MM.1S (cell line): Measurements from ENCODE around the gene CNTLN.

Experiments used
- EZH2 ChIP-seq: fragments of 300-600 bp; sonication (generic); optimal IDR thresholded peaks from 2 replicates; pipeline ENCODE3; 2017; ENCODE audit warnings: low read depth, mild to moderate bottlenecking, antibody characterized with exemption, low read length, mixed read lengths
- TF ChIP-seq, protein P1 (sequence below): fragments of 300-600 bp; sonication (generic); IDR thresholded peaks from 2 replicates; pipeline ENCODE4 v1.5.1; 2016; ENCODE audit warnings: antibody characterized with exemption, low read length, mixed read lengths

DNA sequence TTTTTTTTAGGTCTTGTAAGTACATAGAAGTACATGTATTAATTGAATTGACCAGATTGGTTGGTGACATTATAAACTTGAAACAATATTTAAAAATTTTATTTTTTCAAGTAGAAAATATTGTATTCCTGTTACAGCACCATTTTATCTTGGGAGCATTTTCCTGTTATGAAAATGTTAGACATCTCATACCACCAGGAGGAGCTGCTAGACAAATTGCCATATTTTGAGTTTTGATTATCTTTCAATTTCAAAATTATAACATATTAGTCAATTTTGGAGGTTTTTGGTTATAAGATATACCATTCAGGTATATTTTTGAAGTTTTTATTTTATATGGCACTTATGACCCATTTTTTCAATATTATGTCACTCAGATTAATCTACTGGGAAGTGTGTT lies 84.4 kb downstream of the CNTLN start:
- TF ChIP-seq, protein P1, sequence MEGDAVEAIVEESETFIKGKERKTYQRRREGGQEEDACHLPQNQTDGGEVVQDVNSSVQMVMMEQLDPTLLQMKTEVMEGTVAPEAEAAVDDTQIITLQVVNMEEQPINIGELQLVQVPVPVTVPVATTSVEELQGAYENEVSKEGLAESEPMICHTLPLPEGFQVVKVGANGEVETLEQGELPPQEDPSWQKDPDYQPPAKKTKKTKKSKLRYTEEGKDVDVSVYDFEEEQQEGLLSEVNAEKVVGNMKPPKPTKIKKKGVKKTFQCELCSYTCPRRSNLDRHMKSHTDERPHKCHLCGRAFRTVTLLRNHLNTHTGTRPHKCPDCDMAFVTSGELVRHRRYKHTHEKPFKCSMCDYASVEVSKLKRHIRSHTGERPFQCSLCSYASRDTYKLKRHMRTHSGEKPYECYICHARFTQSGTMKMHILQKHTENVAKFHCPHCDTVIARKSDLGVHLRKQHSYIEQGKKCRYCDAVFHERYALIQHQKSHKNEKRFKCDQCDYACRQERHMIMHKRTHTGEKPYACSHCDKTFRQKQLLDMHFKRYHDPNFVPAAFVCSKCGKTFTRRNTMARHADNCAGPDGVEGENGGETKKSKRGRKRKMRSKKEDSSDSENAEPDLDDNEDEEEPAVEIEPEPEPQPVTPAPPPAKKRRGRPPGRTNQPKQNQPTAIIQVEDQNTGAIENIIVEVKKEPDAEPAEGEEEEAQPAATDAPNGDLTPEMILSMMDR, result no peak
- TF ChIP-seq EZH2, result no peak
